ENCODE results near the gene FAM50B.

The FAM50B gene

GRCh38 chr6:3871939-3872338, 22.8 kb downstream of the FAM50B start:
- DNase-seq (ENCODE audit: low read depth): no peak

- no peak for DNase-seq (ENCODE audit: low read depth)
These were observed 23.2 kb downstream of the FAM50B start for GRCh38 chr6:3872370-3872854.

GRCh38 chr6:3873051-3873450, 23.9 kb downstream of the FAM50B start:
- DNase-seq (ENCODE audit: low read depth): no peak

GRCh38 chr6:3874069-3874468, 24.9 kb downstream of the FAM50B start:
- DNase-seq (ENCODE audit: low read depth): no peak

- DNase-seq (ENCODE audit: low read depth): no peak
These were observed 26.3 kb downstream of the FAM50B start for GRCh38 chr6:3875486-3875885.

- DNase-seq (ENCODE audit: low read depth): no peak
These were observed 26.9 kb downstream of the FAM50B start for GRCh38 chr6:3876101-3876500.

- DNase-seq (ENCODE audit: low read depth): no peak
These were observed 27.7 kb downstream of the FAM50B start for GRCh38 chr6:3876866-3877265.

GRCh38 chr6:3878048-3878666, 29.0 kb downstream of the FAM50B start:
- no peak for DNase-seq (ENCODE audit: low read depth)

GRCh38 chr6:3879194-3879952, 30.2 kb downstream of the FAM50B start:
- no peak for DNase-seq (ENCODE audit: low read depth)

- DNase-seq (ENCODE audit: low read depth): no peak
These were observed 32.7 kb downstream of the FAM50B start for GRCh38 chr6:3881711-3882421.

GRCh38 chr6:3882431-3882830, 33.3 kb downstream of the FAM50B start:
- DNase-seq (ENCODE audit: low read depth): no peak

GRCh38 chr6:3882866-3883265, 33.7 kb downstream of the FAM50B start:
- DNase-seq (ENCODE audit: low read depth): no peak

GRCh38 chr6:3884007-3884745, 35.0 kb downstream of the FAM50B start:
- no peak for DNase-seq (ENCODE audit: low read depth)

GRCh38 chr6:3885262-3886036, 36.3 kb downstream of the FAM50B start:
- DNase-seq (ENCODE audit: low read depth): no peak

- no peak for DNase-seq (ENCODE audit: low read depth)
These were observed 38.1 kb downstream of the FAM50B start for GRCh38 chr6:3887150-3887700.

GRCh38 chr6:3888153-3888957, 39.2 kb downstream of the FAM50B start:
- no peak for DNase-seq (ENCODE audit: low read depth)

GRCh38 chr6:3890047-3890446, 40.9 kb downstream of the FAM50B start:
- DNase-seq (ENCODE audit: low read depth): no peak

- DNase-seq (ENCODE audit: low read depth): no peak
These were observed 42.7 kb downstream of the FAM50B start for GRCh38 chr6:3891883-3892282.

GRCh38 chr6:3892603-3893002, 43.4 kb downstream of the FAM50B start:
- DNase-seq (ENCODE audit: low read depth): no peak

- no peak for DNase-seq (ENCODE audit: low read depth)
These were observed 44.3 kb downstream of the FAM50B start for GRCh38 chr6:3893487-3893886.
